H1 (cell line): ENCODE measurements around the gene MAK.

Experiments
- ATF3 ChIP-seq: IDR thresholded peaks from 2 replicates; pipeline ENCODE4 v1.6.1; 2011; ENCODE audit warnings: low read depth, mild to moderate bottlenecking, low read length; ENCODE audit not compliant: insufficient read depth
- EZH2 ChIP-seq: fragments of 200-600 bp; sonication (generic); IDR thresholded peaks from 2 replicates; pipeline ENCODE4 v1.7.1; 2012; ENCODE audit warnings: low read depth, mild to moderate bottlenecking, moderate library complexity, low read length, inconsistent platforms; ENCODE audit not compliant: severe bottlenecking
- HDAC2 ChIP-seq, 2 experiments: fragments of 300-600 bp in 1 of 2; sonication (generic) in 1 of 2; IDR thresholded peaks; 2 replicates each; pipeline ENCODE4 v1.6.1; 2011 to 2012; ENCODE audit warnings: low read depth in 2 of 2, low read length in 2 of 2, mild to moderate bottlenecking in 2 of 2, moderate library complexity in 2 of 2, borderline replicate concordance in 1 of 2, inconsistent platforms in 1 of 2
- PHF8 ChIP-seq: fragments of 200-600 bp; sonication (generic); conservative IDR thresholded peaks from 2 replicates; pipeline ENCODE4 v1.7.1; 2012; ENCODE audit warnings: low read depth, mild to moderate bottlenecking, inconsistent platforms, low read length, moderate library complexity
- POLR2A ChIP-seq, 2 experiments: IDR thresholded peaks; 1 replicate in 1 of 2; 2 replicates in 1 of 2; pipeline ENCODE4 v1.6.1; 2011; ENCODE audit warnings: low read depth in 2 of 2, low read length in 2 of 2, mild to moderate bottlenecking in 2 of 2; ENCODE audit errors: control extremely low read depth in 1 of 2
- POLR2AphosphoS5 ChIP-seq: IDR thresholded peaks from 2 replicates; pipeline ENCODE4 v1.6.1; 2011; ENCODE audit warnings: low read depth, low read length
- RFX5 ChIP-seq: IDR thresholded peaks from 2 replicates; pipeline ENCODE4 v1.6.1; 2011; ENCODE audit warnings: low read depth, low read length, improper control_type of control experiment, borderline replicate concordance
- SIN3A ChIP-seq, 2 experiments: IDR thresholded peaks in 1 of 2; conservative IDR thresholded peaks in 1 of 2; 2 replicates each; pipeline ENCODE4 v1.6.1; 2011 to 2012; ENCODE audit warnings: low read length in 2 of 2, improper control_type of control experiment in 1 of 2, low read depth in 1 of 2, mild to moderate bottlenecking in 1 of 2
- SP1 ChIP-seq: IDR thresholded peaks from 2 replicates; pipeline ENCODE4 v1.6.1; 2011; ENCODE audit warnings: low read depth, low read length
- YY1 ChIP-seq: IDR thresholded peaks from 2 replicates; pipeline ENCODE4 v1.6.1; 2011; ENCODE audit warnings: low read depth, mild to moderate bottlenecking, low read length
- TF ChIP-seq, protein P1 (sequence below), 3 experiments: IDR thresholded peaks; 1 replicate in 2 of 3; 2 replicates in 1 of 3; pipeline versions ENCODE4 v1.5.1 to v1.6.1; 2011; ENCODE audit warnings: low read length in 3 of 3, mild to moderate bottlenecking in 3 of 3, inconsistent platforms in 2 of 3, low read depth in 1 of 3, moderate library complexity in 1 of 3; ENCODE audit not compliant: insufficient read depth in 1 of 3; ENCODE audit errors: control extremely low read depth in 1 of 3

DNA sequence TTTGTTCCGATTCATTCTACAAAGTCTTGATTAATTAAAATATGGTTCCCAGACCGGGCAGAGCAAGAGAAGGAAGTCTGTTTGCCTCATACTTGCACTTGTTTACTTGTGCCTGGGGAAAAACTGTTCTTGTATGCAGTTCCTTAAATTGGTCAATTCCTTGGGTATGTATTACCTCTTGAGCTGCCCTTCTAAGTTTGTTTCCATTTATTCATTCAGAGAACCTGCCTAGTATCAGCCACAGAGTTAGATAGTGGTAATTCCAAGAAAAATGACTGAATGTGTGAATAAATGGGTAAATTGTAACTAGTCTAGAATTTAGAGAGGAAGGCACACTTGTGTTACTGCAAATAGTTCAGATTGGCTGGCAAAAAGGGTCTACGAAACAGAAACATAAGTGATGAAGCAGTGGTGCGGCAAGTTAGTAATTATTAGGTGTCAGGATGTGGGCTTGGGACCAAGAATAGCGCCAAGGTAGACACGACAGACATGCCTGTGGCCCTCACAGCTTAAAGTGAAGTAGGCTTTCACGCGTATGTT lies 525 bp upstream of the MAK start:
- TF ChIP-seq POLR2A (IDR thresholded peaks at IDR 0.05; ENCODE audit: control extremely low read depth in 1 of 2, low read depth in 2 of 2, low read length in 2 of 2) (no peak), EZH2 (no peak), PHF8 (no peak), HDAC2 (IDR thresholded peaks at IDR 0.05; ENCODE audit: borderline replicate concordance in 1 of 2, low read depth in 2 of 2, low read length in 2 of 2) (no peak), SIN3A (conservative IDR thresholded peaks at IDR 0.05 in 1 of 2, IDR thresholded peaks at IDR 0.05 in 1 of 2; ENCODE audit: low read depth in 1 of 2, low read length in 2 of 2) (no peak), POLR2AphosphoS5 (no peak), ATF3 (no peak), SP1 (no peak), YY1 (no peak), RFX5 (no peak)
- TF ChIP-seq, protein P1, sequence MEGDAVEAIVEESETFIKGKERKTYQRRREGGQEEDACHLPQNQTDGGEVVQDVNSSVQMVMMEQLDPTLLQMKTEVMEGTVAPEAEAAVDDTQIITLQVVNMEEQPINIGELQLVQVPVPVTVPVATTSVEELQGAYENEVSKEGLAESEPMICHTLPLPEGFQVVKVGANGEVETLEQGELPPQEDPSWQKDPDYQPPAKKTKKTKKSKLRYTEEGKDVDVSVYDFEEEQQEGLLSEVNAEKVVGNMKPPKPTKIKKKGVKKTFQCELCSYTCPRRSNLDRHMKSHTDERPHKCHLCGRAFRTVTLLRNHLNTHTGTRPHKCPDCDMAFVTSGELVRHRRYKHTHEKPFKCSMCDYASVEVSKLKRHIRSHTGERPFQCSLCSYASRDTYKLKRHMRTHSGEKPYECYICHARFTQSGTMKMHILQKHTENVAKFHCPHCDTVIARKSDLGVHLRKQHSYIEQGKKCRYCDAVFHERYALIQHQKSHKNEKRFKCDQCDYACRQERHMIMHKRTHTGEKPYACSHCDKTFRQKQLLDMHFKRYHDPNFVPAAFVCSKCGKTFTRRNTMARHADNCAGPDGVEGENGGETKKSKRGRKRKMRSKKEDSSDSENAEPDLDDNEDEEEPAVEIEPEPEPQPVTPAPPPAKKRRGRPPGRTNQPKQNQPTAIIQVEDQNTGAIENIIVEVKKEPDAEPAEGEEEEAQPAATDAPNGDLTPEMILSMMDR (IDR thresholded peaks at IDR 0.05; ENCODE audit: control extremely low read depth in 1 of 3, insufficient read depth in 1 of 3, low read depth in 1 of 3, low read length in 3 of 3) = no peak
